ENCODE results near the gene TMOD4.
A peak's percentile ranks its signal among the peaks of the same experiment; 100 is the strongest.

TMOD4 gene

GRCh38 chr1:151137789-151138188 lies 38.0 kb downstream of the TMOD4 start:
- no peak for DNase-seq

GRCh38 chr1:151135433-151136385 lies 40.1 kb downstream of the TMOD4 start:
- no peak for DNase-seq

GRCh38 chr1:151134991-151135390 lies 40.8 kb downstream of the TMOD4 start:
- no peak for DNase-seq

- no peak for DNase-seq
Observed at GRCh38 chr1:151134396-151134795, 41.4 kb downstream of the TMOD4 start.

DNA sequence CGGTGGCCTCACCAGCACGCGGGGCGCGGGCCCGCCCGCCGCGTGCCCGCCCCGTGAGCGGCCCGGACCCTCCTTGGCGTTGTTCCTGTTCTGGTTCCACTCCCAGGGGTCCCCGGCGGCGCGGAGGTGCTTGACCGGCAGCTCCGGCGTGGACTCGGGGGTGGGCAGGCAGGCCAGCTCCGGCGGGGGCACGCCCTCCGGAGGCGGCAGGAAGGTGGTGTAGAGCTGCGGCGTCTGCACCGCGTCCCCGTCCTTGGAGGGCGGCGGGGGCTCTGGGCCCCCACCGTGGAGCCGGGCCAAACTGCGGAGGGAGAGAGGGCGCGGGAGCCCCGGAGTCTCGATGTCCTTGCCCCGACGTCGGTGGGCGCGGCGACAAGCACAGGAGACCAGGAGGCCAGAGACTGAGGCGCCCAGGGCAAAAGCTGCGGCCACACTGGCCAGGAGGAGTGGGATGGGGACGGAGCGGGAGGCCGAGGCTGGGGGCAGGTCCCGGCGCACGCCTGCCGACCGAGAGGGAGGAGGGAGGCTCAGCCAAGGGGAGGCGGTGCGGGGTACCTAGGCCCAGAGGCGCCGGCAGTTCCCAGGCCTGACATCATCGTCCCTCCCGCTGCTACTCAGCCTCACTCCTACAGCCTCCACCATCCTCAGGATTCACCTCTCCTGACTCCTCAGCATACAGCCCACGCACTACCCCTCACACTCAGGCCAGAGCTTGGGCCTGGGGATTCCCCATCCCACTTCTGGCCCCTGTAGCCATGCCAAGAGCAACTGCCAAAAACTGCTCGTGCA lies 42.6 kb downstream of the TMOD4 start:
- no peak for DNase-seq

- no peak for DNase-seq
Observed at GRCh38 chr1:151132335-151133017, 43.3 kb downstream of the TMOD4 start.

- DNase-seq, result no peak
Observed at GRCh38 chr1:151131701-151132334, 44.0 kb downstream of the TMOD4 start.

GRCh38 chr1:151130987-151131586 lies 44.7 kb downstream of the TMOD4 start:
- peak; percentile 82 to 96 for DNase-seq

GRCh38 chr1:151128800-151129199 lies 47.0 kb downstream of the TMOD4 start:
- no peak for DNase-seq

DNA sequence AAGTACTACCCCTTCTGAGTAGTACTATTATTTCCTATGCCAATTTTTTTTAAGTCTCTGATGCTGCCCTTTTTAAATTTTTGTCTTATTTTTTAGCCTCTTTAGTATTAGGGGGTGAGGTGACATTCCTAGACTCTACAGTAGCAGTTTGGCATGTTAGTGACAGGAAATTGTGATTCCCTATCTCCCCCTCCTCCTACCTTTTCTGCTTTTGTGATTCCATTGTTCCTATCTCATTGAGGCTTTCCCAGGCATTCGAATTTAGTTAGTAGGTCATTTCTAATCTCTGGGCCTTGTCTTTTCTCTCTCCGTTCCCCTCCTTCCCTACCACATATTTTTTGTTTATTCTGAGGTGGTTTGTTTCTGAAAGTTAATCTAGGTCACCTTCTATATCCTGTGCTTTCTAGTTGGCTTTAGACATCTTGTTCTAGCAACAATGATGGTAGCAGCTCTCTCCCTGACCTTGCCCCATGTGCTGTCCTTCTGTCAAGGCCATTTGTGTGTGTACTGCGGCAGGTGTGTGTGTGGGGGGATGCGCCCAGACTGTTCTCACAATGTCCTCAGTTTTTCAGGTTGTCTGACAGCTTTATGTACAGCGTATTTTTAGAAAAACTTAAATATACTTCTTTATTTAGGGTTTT lies 50.9 kb downstream of the TMOD4 start:
- DNase-seq, result no peak

All from NCI-H187 (cell line).